GM13976 (cell line): ENCODE results near the gene NFE2L3.
A peak's percentile ranks its signal among the peaks of the same experiment; 100 is the strongest.

Source experiments
- DNase-seq: peaks from one replicate; pipeline ENCODE4 v3.0.0; 2012; ENCODE audit warnings: low spot score
- CTCF ChIP-seq: IDR thresholded peaks from 2 replicates; pipeline ENCODE4 v1.5.1; 2012; ENCODE audit warnings: borderline replicate concordance, mild to moderate bottlenecking; ENCODE audit not compliant: insufficient read depth; ENCODE audit errors: extremely low read depth, missing control alignments, control extremely low read depth
- in situ Hi-C: fragments of 300-500 bp; cut with MboI; formaldehyde crosslinking; loops from one replicate; pipeline ENCODE4 v1.12.0; 2022; ENCODE audit warnings: low sequenced_read_pairs, mixed read lengths, inconsistent platforms; ENCODE audit not compliant: unreplicated experiment

The NFE2L3 gene

GRCh38 chr7:26201247-26202018, 49.4 kb downstream of the NFE2L3 start, which contains the start of gene CBX3:
Gene CBX3, plus strand, starts transcription at chr7:26201745. Its CDS starts 1,254 bp downstream, at chr7:26202999.
- in situ Hi-C loops, result loop anchor here (10.0 kb wide), 1 partner anchor 163 kb away; no protein-coding TSS in a partner anchor
- DNase-seq, result peak; percentile 88
- no peak for TF ChIP-seq CTCF

GRCh38 chr7:26202019-26202990, 50.3 kb downstream of the NFE2L3 start:
- no peak for TF ChIP-seq CTCF
- DNase-seq, result peak; percentile 52
- in situ Hi-C loops, result loop anchor here (10.0 kb wide), 1 partner anchor 162 kb away; no protein-coding TSS in a partner anchor

- no peak for DNase-seq
- in situ Hi-C loops, result loop anchor here (10.0 kb wide), 1 partner anchor 162 kb away; no protein-coding TSS in a partner anchor
- TF ChIP-seq CTCF, result no peak
These were observed 51.0 kb downstream of the NFE2L3 start for GRCh38 chr7:26203016-26203415.

GRCh38 chr7:26208040-26208439, 56.0 kb downstream of the NFE2L3 start:
- DNase-seq, result no peak
- no peak for TF ChIP-seq CTCF
- in situ Hi-C loops, result loop anchor here (10.0 kb wide), 1 partner anchor 157 kb away; no protein-coding TSS in a partner anchor

GRCh38 chr7:26212921-26213718, 61.1 kb downstream of the NFE2L3 start:
- in situ Hi-C loops, result no loop called here
- no peak for DNase-seq
- TF ChIP-seq CTCF, result no peak
